HG03175 (cell line): ENCODE measurements around the gene DCAF5.
"Not testable (repeated sequence)": the region's sequence is repeated elsewhere in the genome, so short reads cannot be mapped to it uniquely, and the experiment has no call there.

ENCODE experiments used
- ATAC-seq: cut with Tn5 transposase; IDR thresholded peaks from one replicate; pipeline ENCODE4 v1.9.1; 2021; ENCODE audit warnings: mild to moderate bottlenecking, moderate library complexity; ENCODE audit not compliant: unreplicated experiment

Gene DCAF5

DNA sequence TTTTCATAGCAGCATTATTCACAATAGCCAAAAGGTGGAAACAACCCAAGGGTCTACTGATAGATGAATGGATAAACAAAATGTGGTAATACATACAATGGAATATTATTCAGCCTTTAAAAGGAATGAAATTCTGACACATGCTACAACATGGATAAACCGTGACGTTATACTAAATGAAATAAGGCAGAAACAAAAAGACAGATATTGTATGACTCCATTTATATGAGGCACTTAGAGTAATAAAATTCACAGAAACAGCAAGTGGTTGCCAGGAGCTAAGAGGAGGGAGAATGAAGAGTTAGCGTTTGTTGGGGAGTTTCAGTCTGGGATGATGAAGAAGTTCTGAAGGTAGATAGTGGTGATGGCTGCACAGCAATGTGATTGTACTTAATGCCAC lies 76.6 kb downstream of the DCAF5 start:
- ATAC-seq: no peak

DNA sequence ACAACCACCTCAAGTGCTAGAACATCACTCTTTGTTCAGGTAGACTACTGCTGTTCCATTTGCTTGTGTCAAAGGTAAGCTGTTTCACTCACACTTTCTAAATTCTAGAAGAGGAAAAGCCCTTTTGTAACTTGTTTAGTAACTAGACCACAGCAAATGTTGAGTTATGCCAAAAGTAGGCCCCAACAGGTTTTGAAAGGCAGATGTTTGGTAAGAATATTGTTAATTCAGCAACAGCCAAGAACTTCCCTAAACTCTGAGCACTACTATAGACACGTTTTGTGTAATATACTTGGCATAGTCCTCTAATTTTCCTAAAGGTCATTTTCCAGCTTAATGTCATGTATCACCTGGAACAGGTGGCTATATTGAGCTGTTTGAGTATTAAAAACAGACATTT lies 79.0 kb downstream of the DCAF5 start:
- ATAC-seq: no peak

DNA sequence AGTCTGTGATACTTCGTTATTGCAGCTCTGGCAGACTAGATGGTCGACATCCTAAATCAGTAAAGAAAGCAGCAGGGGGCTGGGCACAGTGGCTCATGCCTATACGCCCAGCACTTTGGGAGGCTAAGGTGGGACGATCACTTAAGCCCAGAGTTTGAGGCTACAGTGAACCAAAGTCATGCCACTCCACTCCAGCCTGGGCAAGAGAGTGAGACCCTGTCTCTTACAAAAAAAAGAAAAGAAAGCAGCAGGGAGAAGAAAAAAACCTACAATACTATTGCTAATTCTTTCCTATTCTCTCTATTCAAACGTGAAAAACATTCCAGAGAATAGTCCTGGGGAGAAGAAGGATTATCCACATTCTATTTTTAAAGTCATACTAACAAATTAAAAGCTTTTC lies 79.5 kb downstream of the DCAF5 start:
- ATAC-seq: no peak

DNA sequence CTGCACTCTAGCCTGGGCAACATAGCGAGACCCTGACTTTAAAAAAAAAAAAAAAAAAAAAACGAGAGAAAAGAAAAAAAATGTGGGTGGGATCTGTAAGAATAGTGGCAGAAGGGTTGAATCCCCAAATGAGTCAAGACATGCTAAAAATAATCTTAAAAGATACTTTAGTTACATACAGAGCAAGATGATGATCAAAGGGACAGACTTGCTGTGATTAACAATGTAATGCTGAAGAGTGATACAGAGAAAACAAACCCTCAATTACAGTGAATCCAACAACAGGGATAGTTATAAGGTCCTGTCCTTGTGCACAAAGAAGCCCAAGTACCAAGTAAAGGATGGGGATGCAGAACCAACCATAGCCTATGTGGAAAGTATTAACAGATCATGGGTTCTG lies 80.3 kb downstream of the DCAF5 start:
- ATAC-seq: no peak

DNA sequence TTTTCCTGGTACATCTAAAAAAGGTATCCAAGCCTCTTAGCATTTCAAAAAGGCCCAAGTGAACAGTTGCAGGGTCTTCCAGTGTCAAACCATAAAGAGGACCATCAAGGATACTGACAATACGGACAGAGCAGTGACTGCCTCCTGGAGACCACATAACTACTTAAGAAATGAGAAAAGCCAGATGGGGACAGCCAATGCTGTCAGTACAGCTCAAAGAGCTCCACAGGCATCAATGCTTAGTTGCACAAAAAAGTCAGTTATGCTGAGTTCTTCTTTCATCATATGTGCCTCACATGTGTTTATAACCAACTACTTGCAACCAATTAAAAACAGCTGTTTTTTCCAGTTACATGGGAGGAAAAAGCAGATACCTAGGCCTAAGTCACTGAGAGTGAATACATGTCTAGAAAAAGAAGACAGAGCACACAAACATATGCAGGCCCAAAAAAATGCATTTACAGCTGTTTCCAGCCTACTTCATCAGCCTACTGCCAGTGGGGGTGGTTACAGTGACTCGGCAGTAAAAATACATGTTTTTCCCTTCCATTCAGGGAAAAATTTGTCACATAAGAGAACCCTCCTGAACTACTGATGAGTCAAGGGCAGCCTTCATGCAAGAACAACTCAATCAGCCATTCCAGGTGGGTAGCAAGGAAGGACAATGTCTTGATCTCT lies 84.0 kb downstream of the DCAF5 start:
- no peak for ATAC-seq

DNA sequence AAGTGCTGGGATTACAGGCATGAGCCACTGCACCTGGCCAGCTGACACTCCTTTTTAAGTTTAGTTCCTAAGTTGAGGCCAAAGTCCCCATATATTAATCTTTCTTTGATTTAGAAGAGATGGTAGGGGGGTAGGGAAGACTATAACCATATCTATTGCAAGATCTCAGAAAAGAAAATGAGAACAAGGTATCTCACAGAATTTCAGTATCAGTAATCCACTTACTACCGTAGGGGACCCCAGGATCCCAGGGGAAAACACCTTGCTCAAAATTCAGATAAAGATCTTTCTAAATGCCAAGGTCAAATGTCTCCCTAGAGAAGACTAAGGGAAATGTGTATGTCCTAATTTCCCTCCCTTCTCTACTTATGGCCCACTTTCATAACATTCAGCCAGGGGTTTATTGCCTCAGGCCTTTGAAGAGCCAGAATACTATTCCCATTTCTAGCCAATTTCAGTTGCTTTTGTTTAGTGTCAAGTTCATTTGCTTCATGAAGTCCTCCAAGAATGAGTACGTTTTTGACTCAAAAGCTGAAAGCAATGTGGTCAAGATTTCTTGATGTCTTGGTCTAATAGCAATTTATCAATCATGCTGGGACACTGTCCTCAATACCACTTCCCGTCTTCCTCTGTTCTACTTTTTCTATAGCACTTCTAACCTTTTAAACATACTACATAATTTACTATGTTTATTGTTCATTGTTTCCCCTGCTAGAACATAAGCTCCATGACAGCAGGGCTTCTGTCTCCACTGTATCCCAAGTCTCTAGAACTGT lies 86.3 kb downstream of the DCAF5 start:
- no peak for ATAC-seq

DNA sequence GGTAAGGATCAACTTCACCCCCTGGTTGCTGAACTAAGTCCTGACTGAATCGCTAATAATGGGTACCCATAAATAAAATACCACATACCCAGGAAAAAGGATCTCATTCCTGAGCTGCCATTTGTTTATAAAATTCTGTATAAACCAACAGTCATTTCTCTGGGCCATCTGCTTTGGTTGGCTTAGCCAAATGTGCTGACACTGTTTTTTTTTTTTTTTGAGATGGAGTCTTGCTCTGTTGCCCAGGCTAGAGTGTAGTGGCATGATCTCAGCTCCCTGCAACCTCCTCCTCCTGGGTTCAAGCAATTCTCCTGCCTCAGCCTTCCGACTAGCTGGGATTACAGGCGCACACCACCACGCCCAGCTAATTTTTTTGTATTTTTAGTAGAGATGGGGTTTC lies 87.0 kb downstream of the DCAF5 start:
- ATAC-seq: not testable (repeated sequence)

DNA sequence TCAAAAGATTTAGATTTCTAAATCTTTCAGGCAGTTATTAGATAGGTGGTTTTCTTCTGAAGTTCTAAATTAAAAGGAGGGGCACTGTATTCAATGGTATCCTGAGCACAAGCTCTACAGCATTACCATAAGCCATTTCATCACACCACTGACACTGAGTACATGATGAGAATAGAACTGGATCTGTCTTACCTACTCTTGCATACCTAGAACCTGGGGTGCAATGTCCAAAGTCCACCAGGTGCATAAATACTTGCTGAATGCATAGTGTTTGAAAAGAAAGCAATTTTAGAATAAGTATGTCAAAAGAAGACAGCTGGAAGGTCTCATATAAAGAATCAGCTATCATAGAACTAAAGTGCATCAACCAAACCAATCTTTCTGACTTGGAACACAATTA lies 88.3 kb downstream of the DCAF5 start:
- ATAC-seq: no peak

DNA sequence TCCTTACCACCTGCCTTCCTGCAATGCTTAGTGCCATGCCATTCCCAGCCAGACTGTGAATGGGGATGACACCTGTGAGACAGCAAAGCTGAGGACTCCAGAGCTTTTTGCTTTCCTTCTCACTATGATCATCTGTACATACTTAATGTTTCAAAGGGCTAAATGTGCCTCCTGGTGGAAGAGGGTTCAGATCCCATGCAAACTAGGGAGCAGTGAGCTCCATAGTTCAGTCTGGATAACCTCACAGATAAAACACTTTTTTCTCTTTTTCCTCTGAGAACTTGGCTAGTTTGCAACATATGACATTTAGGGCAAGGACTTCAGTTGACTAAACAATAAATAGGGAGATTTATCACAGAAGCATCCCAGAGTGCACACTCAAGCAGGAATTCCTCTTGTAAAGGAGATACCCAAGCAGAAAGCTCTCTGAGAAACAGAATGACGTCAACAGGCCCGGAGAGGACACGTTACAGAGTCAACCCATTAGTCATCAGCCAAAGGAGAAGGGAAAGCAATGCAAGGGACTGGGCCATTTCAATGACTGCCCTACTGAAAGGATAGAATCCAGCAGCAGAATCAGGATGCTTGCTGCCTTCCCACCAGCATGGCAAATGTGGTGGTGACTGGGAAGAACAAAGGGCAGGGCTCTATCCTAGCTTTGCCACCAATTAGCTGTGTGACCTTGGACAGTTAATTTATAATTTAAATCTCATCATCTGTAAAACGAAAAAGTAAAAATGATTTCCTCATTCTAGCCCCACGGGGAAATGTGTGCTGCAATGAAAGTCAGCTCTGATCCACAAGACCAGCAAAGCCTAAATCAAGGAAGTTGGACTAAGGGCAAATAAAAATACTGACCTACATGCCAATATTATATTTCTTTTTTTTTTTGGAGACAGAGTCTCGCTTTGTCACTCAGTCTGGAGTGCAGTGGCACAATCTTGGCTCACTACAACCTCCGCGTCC lies 93.0 kb downstream of the DCAF5 start:
- ATAC-seq: no peak

DNA sequence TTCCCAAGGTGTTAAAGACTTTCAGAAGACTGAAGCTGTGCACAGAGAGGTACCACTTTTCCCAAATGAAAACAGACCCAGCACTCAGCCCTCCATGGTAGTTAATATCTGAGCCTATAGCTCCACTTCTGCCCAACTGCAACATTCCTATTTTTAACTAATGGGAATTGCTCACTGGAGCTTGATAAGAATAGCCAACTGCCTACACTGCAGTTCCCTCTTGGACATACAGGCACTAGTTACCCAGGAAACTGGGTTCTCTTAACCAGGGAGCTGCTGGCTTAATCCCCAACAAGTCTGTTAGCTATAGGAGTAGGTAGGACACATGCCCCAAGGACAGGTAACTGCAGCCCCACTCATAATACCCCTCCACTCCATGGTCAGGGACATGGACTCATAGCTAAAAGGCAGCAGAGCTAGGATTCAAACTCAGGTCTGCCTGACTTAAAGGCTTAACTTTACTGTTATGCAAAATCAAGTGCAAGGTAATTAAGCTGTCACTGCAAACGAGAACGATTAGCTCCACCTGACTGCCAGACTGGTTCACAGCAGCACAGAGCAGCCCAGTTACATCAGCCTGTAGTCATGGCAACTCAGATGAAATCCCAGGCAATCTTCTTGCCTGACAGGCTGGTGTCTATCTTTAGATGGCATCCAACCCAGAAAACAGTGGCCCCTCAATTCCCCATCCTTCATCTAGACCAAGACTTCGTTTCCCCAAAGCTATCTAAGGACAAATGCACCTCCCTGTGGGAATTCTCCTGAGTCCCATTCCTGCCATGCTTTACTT lies 96.7 kb downstream of the DCAF5 start:
- no peak for ATAC-seq

DNA sequence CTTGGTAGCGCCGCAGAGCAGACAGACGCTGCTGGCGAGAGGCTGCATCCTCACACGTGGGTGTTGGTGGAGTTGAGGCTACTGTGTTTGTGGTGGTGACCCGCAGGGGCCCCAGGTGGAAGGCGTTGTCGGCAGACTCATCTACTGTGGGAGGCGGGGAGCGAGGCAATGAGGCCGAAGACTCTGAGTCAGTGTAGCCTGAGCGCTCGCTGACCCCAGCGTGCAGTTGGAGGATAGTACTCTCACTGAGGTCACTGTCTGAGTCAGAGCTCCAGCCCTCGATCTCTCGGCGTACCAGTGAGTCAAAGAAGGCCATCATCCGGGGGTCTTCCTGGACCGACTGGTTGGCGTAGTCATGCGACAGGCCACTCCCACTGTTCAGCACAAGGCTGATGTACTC lies 97.8 kb downstream of the DCAF5 start:
- no peak for ATAC-seq

DNA sequence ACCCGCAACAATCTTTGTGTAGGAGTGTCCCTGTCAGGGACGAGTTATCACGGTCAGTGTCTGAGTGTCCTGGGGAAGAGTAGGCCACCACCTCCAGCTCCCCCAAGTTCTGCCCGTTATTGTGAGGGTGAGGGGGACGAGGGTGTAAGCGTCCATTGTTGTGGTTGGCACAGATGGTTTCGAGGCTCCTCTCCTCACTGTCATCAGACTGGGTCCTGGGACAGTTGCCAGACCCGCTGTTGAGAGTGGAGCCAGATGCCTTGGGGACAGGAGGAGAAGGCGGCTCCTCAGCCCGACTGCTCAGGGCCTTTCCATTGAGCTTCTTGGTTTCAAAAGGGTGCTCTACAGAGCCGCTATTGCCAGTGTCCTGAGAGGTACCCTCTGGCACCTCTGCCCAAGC lies 98.9 kb downstream of the DCAF5 start:
- no peak for ATAC-seq

DNA sequence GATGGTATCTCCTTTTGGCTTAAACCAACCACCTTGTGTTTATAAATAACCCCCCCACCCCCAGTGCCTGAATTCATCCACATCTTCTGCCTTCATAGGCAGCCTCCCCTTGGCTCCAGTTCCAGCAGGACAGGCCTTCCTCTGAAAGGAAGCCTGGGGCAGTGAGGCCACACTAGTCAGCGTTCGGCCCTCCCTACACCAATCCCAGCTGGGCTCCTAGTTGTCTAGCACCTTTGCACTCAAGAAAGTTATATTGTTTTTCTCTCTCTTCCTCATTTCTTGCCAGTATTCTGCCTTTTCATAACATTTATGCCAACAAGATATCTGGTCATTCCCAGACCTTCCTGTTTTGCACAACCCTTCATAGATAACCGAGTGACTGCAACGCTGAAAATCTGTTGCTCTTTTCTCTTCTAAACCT lies 100.7 kb downstream of the DCAF5 start:
- no peak for ATAC-seq

DNA sequence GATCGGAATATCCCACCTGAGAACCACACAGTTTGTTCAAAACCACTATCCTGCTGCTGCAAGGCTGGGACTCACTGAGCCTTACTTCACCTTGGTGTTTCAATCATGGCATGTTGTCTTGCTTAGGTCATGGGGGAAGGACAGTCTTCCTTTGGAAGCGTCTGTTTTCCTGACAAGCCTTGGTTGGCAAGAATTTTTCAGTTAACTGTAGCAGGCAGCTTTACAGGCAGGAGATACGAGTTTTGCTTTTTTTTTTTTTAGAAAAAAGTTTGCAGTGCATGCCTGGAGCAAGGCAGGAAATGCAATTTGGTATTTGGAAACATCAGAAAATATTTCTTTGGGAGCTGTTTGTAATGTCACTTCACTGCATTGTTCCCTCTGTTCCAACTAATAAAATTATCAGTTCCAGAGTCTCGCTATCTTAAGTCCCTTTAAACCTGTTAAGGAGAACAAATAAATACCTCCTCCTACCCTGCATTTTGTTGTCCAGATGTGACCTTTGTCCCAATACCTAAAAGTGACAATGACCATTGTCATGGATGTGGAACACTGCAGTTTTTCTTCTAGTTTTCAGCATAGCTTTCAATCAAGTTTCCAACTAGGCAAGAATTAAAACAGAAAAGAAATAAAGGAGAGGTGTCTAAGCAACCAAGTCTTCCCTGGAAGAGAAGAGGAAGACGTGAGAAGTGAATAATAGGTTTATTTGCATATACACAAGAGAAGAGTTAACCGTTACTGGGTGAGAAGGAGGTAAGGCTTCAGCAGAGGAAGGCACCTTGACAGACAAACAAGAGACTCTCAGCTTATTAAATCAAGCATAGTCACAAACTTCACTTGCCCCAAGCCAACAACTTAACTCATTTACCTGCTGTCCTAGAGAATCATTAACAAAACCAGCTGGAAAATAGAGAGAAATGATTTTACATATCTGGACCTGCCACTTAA lies 102.4 kb downstream of the DCAF5 start:
- ATAC-seq: no peak

DNA sequence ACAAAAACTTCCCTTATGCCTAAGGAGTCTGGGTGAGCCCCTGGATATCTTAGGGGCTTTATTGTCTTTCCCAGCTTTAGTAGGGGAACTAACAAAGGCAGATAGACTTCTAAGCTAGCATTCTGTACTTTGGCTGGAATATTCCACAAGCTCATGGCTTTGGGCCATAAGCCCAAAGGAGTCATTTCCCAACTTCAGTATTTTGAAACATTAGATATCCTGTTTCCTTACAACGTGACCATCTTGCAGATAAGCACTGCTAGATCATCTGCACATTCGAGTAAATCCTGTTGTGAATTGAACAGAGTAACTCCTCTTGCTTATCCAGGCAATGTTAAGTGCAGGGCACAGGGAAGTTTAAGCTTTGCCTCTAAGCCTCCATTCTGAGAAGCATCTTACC lies 103.2 kb downstream of the DCAF5 start:
- ATAC-seq: no peak

DNA sequence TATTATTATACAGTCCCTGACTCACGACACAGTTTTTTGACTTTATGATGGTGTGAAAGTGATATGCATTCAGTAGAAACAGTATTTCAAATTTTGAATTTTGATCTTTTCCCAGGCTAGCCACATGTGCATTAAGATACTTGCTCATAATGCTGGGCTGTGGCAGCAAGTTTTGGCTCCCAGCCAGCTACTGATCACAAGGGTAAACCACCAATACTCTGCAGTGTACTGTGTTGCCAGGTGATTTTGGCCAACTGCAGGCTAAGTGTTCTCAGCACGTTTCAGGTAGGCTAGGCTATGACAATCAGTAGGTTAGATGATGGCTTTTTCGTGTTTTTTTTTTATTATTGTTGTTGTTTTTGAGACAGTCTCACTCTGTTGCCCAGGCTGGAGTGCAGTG lies 104.5 kb downstream of the DCAF5 start:
- ATAC-seq: no peak

DNA sequence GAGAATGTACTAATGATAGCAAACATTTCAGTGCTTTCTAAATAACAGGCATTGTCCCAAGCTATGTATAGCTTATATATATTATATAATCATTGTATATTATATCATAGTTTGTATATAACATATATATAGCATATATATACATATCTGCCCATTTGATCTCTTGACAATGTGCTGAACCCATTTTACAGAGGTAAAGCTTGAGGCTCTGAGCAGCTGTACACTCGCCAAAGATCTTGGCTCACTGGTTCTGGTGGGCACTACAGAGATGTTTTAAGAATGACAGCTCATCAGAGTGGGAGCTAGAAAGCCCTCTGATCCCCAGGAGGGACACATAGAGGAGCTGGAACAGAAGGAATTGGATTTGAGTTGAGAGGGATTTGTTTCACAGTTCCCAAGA lies 105.7 kb downstream of the DCAF5 start:
- ATAC-seq: no peak

DNA sequence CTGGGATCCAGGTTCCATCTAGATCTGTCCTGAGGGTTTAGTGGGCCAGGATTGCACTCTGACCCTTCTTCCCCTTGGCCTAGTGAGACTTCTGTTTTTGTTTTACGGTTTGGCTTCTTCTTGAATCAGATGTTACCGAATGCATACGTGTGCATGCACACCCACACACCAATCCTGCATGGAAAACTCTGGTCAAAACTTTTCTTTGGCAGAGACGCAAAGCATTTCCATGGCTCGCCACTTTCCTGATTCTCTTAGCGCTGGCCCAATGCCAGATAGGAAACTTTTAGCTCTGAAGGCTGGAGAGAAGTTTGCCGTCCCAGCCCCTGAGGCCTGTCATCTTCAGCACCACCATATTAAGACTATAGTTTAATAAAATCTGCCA lies 106.5 kb downstream of the DCAF5 start:
- no peak for ATAC-seq

DNA sequence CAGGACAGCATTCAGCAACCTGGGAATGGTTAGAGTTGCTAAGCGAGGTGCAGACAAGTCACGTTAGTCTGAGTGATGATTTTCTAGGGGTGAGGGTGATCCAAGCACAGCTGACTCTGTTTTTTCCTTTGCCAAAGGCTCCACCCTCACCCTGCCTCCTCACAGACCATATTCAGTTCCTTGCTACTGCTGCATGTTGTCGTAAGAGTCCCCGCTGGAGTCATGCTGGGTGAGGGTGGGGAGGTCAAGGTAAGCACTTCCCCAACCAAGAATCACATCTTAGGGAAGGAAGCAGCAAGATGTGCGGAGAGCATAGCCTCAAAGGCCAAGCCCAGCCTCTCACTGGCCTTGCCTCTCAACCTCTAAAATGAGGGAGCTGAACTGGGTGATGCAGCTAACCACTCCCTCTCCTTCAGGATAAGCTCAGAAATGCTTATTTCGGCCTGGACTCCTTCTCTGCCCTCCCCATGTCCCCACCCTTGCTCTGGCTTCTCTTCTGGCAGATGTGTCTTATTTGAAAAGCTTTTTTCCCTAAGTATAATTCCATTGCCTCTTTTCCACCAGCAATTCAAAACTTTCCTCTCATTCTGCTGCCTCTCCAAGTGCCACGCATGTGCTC lies 107.0 kb downstream of the DCAF5 start:
- ATAC-seq: no peak
